NCI-H1417 (cell line): ENCODE measurements around the gene TIMM17A.
A peak's percentile ranks its signal among the peaks of the same experiment; 100 is the strongest.
"Not testable (repeated sequence)": the region's sequence is repeated elsewhere in the genome, so short reads cannot be mapped to it uniquely, and the experiment has no call there.

ENCODE experiments used
- DNase-seq, 3 experiments: peaks; one replicate each; lab custom pipeline; 2025; lab: John Stamatoyannopoulos, UW

The TIMM17A gene

DNA sequence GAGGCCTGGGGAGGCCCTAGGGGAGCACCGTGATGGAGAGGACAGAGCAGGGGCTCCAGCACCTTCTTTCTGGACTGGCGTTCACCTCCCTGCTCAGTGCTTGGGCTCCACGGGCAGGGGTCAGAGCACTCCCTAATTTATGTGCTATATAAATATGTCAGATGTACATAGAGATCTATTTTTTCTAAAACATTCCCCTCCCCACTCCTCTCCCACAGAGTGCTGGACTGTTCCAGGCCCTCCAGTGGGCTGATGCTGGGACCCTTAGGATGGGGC lies 60.3 kb downstream of the TIMM17A start:
- no peak for DNase-seq

DNA sequence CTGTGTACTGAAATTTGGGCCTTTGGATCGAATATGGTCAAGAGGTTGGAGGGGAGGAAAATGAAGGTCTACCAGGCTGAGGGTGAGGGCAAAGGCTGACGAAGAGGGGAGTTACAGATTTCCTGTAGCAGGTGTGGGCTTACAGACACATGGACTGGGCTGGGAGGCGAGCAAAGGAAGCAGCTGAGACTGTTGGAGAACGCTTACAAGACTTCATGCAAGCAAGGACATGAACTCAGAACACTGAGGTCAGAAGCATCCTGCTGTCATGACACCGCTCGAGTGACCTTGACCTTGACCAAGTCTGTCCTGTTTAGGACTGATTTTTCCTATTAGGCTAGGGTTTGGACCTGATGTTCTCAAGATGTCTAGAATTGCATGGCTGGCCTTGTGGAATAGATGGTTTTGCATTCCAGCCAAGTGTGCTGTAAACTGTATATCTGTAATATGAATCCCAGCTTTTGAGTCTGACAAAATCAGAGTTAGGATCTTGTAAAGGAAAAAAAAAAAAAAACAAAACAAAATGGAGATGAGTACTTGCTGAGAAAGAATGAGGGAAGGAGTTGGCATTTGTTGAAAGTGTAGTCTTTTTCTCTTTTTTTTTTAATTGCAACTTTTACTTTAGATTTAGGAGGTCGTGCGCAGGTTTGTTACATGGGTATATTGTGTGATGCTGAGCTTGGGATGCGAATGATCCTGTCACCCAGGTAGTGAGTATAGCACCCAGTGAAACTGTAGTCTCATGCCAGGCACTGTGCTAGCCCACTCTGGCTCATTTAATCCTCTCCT lies 60.9 kb downstream of the TIMM17A start:
- DNase-seq, result no peak

DNA sequence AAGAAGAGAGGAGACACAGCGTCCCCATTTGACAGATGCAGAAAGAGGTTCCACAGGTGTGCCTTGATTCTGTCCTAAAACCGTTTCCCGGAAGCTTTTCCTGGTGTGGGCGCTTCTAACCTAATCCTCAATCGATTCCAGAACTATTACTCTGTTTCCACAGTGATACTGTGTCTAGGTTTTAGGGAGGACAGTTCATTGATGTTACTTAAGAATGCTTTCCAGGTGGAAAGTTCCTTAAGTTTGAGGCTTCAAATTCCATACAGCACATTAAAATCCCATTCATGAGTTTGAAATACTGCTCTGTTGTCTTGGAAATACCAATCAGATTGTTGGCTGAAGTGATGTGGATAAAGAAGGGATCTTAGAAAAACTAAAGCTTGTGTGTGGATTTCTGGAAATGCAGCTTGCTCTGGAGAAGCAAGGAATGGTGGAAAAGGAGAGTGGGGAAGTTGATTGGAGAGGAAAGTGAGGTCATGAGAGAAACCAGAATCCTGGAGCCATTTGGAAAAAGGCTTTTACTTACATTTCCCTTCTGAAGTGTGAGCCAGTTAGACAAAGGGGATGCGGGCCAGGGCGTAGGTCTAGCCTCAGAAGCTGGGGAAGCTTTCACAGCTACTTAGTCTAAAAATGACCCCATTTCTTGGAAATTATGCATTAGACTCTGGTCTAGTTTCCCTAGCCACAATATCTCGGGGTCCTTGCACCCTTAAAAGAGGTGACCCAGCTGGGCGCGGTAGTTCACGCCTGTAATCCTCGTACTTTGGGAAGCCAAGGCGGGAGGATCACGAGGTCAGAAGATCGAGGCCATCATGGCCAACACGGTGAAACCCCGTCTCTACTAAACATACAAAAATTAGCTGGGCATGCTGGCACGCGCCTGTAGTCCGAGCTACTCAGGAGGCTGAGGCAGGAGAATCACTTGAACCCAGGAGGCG lies 61.8 kb downstream of the TIMM17A start:
- DNase-seq, result no peak

DNA sequence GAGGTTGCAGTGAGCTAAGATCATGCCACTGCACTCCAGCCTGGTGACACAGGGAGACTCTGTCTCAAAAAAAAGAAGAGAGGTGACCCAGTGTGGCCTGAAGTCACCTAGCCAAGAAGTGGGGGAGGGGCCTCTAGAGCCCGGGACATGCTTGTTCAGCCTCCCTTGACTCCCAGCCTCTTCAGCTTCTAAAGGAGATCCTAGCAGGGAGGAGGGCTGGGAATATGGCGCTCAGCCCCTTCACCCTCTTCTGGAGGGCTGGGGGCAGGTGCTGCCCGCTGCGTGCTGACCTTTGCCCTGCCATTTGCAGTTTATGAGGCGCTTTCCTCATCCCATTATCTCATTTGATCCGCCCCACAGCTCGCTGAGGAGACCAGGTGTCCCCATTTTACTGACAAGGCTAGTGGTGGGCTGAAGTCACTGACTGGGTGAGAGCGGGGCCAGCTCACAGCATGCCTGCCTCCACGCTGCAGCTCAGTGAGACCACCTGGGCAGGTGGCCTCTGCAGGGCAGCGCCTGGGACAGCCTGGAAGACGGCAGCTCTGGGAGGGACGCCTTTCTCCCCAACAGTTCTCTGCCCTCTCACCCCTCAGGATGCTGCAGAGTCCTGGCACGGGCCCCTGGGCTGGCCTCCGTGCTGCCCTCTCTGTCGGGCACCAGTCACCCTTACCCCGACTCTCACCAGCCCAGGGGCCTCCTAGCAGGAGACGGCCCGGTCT lies 62.6 kb downstream of the TIMM17A start:
- DNase-seq, result peak; percentile 55 to 83 (median 82)

DNA sequence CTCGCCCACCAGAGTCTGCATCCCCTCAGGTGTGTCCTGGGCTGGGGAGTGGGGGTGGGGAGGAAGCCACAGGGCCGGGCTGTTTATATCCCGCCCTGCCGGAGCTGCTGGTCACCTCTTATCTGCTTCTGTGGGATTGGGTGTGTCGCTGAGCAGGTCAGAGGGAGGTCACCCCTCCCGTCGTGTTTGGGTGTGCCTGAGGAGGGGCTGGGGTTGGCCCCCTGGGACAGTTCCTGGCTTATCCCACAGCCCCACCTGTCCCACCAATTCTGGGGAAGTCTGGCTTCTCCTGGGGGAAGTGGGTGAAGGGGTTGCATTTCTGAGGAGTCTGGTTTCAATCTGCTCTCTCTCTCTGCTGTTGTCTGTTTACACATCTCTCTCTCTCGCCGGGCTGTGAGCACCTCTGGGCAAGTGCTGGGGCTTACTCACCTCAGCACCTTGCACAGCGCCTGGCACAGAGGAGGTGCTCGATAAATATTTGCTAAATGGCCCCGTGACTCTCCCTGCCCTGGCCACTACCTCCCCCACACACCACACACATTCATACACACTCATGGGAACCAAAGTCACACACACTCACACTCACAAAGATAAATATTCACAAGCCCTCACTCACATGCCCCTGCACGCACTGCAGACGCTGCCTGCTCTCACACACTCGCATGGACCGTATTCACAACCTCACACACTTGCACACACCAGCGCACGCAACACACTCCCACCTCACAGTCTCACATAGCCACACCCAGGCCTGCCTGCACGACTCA lies 63.3 kb downstream of the TIMM17A start:
- peak; percentile 73 to 87 (median 86) for DNase-seq

DNA sequence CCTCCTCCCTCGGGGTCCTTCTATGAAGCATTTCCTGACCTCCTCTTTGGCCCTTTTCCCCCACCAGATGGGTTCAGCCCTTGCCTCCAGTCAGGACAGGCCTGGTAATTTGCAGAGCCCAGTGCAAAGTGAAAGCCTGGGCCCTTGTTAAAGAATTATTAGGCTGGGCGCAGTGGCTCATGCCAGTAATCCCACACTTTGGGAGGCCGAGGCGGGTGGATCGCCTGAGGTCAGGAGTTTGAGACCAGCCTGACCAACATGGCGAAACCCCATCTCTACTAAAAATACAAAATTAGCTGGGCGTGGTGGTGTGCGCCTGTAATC lies 63.9 kb downstream of the TIMM17A start:
- DNase-seq, result not testable (repeated sequence)
